Uterus (tissue), 4 donors: Measurements from ENCODE around the gene KAT7. TPM values are rescaled to one million over a fixed set of nuclear protein-coding genes. Genes with fewer than 3 reads are reported as not detected.
A peak's percentile ranks its signal among the peaks of the same experiment; 100 is the strongest.

Experiments
- DNase-seq, 2 donors: peaks; one replicate each; pipeline ENCODE4 v3.0.0-alpha.2; 2019 to 2020
- H3K27ac ChIP-seq, 2 donors: fragments of 200-600 bp; sonication (generic); 1 replicate in 1 of 2; 2 replicates in 1 of 2; pipeline ENCODE4 v1.5.1; 2016 to 2018
- H3K27me3 ChIP-seq, 2 donors: fragments of 200-600 bp; sonication (generic); one replicate each; pipeline ENCODE4 v1.5.1; 2018 to 2019; ENCODE audit warnings: control low read depth in 1 of 2
- H3K36me3 ChIP-seq, 2 donors: fragments of 200-600 bp; sonication (generic); one replicate each; pipeline ENCODE4 v1.5.1; 2019; ENCODE audit warnings: control low read depth in 1 of 2
- H3K4me1 ChIP-seq, 2 donors: fragments of 200-600 bp; sonication (generic); one replicate each; pipeline ENCODE4 v1.5.1; 2018 to 2019; ENCODE audit warnings: control low read depth in 1 of 2
- H3K4me3 ChIP-seq, 2 donors: fragments of 200-600 bp; sonication (generic); 1 replicate in 1 of 2; 2 replicates in 1 of 2; pipeline ENCODE4 v1.5.1; 2018 to 2019; ENCODE audit warnings: mild to moderate bottlenecking in 1 of 2
- H3K9me3 ChIP-seq, 2 donors: fragments of 200-600 bp; sonication (generic); one replicate each; pipeline ENCODE4 v1.5.1; 2019; ENCODE audit warnings: control low read depth in 1 of 2
- POLR2A ChIP-seq, 2 donors: fragments of 450-650 bp; IDR thresholded peaks; one replicate each; pipeline ENCODE4 v1.6.1; 2016; ENCODE audit warnings: antibody characterized with exemption in 2 of 2, mild to moderate bottlenecking in 1 of 2, moderate library complexity in 1 of 2
- intact Hi-C: fragments of 100-400 bp; cut with DNase I; formaldehyde crosslinking; loops from one replicate; pipeline ENCODE4 v1.15.1; 2023; ENCODE audit warnings: low total_unique reads
- total RNA-seq, 4 donors: library from RNA; depleted of rRNA in 3 of 4; stranded (reverse); fragments of >200 nt in 3 of 4; gene quantifications; one replicate each; pipeline versions ENCODE4 v1.1.0 to v1.2.4, GENCODE V29; 2014 to 2023
- TF ChIP-seq, protein P1 (sequence below), 4 experiments: fragments of 200-600 bp in 2 of 4; fragments of 450-650 bp in 2 of 4; sonication (generic) in 2 of 4; IDR thresholded peaks; one replicate each; pipeline ENCODE4 v1.5.1; 2016 to 2019; ENCODE audit warnings: antibody characterized with exemption in 4 of 4, mild to moderate bottlenecking in 2 of 4, moderate library complexity in 1 of 4
- donor health status: DM: yes; HTN: yes; CAD: no.

Gene KAT7
- total RNA-seq, 4 donors from 2014 or later, result 16.8 to 117 (median 40.8) TPM

DNA sequence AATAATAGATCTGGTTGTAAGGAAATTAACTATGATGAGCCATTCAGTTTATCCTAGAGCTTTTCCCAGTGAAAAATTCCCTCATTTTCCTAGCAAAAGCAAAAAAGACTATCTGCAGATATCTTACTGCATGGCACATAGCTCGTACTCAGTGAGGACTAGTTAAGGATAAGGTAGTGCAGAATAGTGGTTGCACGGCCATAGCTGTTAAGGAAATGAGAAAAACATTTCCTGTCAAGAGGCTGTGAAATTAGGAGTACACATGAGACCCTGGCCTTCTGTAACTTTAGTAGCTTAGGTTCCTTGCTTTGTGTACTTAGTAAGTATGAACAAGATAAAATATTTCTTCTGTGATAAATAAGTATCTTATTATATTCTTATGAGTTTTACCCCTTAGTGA is 10.3 kb downstream of the KAT7 start:
- H3K27me3 ChIP-seq, result no peaks in the 10 kb centered on the region
- no peak for DNase-seq
- no peak overlapping the region for H3K27ac ChIP-seq
- intact Hi-C loops, result no loop called here
- no peaks in the 10 kb centered on the region for H3K36me3 ChIP-seq
- no peaks in the 10 kb centered on the region for H3K9me3 ChIP-seq
- no peak overlapping the region for H3K4me3 ChIP-seq
- H3K4me1 ChIP-seq, result no peaks in the 10 kb centered on the region
- TF ChIP-seq, protein P1, sequence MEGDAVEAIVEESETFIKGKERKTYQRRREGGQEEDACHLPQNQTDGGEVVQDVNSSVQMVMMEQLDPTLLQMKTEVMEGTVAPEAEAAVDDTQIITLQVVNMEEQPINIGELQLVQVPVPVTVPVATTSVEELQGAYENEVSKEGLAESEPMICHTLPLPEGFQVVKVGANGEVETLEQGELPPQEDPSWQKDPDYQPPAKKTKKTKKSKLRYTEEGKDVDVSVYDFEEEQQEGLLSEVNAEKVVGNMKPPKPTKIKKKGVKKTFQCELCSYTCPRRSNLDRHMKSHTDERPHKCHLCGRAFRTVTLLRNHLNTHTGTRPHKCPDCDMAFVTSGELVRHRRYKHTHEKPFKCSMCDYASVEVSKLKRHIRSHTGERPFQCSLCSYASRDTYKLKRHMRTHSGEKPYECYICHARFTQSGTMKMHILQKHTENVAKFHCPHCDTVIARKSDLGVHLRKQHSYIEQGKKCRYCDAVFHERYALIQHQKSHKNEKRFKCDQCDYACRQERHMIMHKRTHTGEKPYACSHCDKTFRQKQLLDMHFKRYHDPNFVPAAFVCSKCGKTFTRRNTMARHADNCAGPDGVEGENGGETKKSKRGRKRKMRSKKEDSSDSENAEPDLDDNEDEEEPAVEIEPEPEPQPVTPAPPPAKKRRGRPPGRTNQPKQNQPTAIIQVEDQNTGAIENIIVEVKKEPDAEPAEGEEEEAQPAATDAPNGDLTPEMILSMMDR (IDR thresholded peaks at IDR 0.05), result no peak
- no peak for TF ChIP-seq POLR2A (IDR thresholded peaks at IDR 0.05)

DNA sequence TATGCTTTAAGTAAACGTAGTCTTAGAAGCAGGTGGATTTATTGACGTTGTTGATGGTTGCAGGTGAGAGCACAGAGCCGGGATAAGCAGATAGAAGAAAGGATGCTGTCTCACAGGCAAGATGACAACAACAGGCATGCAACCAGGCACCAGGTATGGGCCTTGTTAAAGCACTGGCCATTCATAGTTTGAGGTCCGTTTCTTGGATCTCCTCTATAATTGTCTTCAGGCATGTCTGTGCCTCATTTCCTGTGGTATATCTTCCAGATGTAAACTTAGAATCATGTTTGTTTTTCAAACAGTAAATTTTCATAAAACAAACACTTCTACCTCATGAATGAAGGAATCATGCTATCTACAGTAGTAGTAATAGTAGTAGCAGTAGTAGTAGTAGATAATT is 20.6 kb downstream of the KAT7 start:
- Histone ChIP-seq H3K27me3 (no peaks in the 10 kb centered on the region), H3K9me3 (no peaks in the 10 kb centered on the region), H3K36me3 (no peaks in the 10 kb centered on the region), H3K4me3 (no peak overlapping the region), H3K27ac (no peak overlapping the region), H3K4me1 (no peaks in the 10 kb centered on the region)
- intact Hi-C loops, result no loop called here
- no peak for DNase-seq
- TF ChIP-seq, protein P1 (IDR thresholded peaks at IDR 0.05), result no peak
- TF ChIP-seq POLR2A (IDR thresholded peaks at IDR 0.05), result no peak

DNA sequence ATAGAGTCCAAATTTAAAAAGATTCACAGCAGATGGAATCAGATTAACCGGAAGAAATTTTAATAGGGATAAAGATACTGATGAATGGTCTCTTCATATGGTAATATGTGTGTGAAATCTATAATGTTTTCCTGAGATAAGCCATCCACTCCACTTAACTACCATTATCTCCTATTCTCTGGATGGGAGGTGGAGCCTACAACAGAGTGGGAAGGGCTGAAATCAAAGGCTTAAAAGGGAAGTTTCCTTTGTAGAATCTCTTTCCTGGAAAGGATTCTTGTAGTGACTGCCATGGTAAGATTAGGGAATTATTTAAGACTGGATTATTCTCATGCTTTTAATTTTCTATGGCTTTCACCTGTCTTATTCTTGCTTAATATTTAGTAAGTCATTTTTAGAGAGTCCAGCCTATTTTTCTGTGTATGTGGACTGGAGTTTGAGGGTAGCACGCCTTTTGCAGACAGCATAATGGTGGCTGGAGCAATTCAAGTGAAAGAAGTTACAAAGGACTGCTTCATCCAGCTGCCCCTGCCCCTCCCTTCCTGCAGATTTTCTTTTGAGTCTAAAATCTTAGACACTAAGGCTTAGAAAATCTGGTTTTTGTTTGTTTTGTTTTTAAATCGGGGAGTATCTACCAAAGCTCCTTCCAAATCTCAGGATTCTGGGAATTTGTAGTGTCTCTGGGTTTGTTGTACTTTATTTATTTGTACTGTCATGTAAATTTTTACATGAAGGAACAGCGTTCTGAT is 26.5 kb downstream of the KAT7 start:
- no peak for DNase-seq
- no peaks in the 10 kb centered on the region for H3K4me1 ChIP-seq
- intact Hi-C loops, result no loop called here
- no peaks in the 10 kb centered on the region for H3K36me3 ChIP-seq
- TF ChIP-seq POLR2A (IDR thresholded peaks at IDR 0.05), result no peak
- TF ChIP-seq, protein P1 (IDR thresholded peaks at IDR 0.05), result no peak
- no peaks in the 10 kb centered on the region for H3K9me3 ChIP-seq
- no peaks in the 10 kb centered on the region for H3K27me3 ChIP-seq
- H3K4me3 ChIP-seq, result no peak overlapping the region
- H3K27ac ChIP-seq, result no peak overlapping the region

DNA sequence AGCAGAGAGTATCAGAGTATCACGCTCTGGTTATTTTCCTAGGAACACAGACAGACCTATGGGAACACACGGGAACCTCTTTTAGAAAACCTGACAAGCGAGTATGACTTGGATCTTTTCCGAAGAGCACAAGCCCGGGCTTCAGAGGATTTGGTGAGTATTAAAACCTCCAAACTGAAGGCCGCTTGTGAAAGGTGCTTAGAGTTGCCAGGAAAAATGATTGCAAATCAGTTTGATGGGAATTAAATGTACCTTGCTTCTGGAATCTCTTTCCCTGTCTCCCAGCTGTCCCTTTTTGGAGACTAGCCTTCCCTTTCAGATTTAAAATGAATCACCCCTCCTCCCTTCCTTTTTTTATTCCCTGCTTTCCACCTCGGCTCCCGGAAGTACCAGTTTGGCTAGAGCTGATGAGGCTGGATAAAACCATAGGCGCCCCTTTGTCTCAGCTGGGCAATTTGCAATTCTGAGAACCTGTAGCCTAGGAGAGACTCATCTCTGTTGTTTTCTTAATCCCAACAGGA is 27.3 kb downstream of the KAT7 start:
- TF ChIP-seq, protein P1 (IDR thresholded peaks at IDR 0.05), result no peak
- TF ChIP-seq POLR2A (IDR thresholded peaks at IDR 0.05), result no peak
- Histone ChIP-seq H3K36me3 (no peaks in the 10 kb centered on the region), H3K4me3 (no peak overlapping the region), H3K27me3 (no peaks in the 10 kb centered on the region), H3K9me3 (no peaks in the 10 kb centered on the region), H3K4me1 (no peaks in the 10 kb centered on the region), H3K27ac (peak overlapping the region in 1 of 2 donors; percentile 16)
- intact Hi-C loops, result no loop called here
- DNase-seq, result no peak

DNA sequence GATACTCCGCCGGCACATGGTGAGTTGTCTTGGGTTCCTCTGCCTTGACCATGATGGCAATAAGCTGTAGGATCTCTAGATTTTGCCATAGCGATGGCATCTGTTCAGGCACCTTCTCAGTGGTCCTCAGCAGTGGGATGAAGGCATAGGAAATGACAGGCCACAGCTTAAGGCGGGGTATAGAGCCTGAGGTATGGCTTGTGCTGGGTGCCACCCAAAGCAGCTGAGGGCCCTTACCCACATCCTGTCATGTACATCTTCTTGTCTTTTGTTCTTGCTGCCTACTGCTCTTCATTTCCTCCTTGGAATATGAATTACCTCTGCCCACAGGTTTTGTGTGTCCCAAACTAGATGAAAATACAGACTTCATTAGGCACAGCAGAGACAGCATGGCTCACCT is 29.5 kb downstream of the KAT7 start:
- intact Hi-C loops, result no loop called here
- DNase-seq, result no peak
- Histone ChIP-seq H3K9me3 (no peaks in the 10 kb centered on the region), H3K36me3 (no peaks in the 10 kb centered on the region), H3K4me3 (no peak overlapping the region), H3K27ac (no peak overlapping the region), H3K4me1 (no peaks in the 10 kb centered on the region), H3K27me3 (no peaks in the 10 kb centered on the region)
- no peak for TF ChIP-seq POLR2A (IDR thresholded peaks at IDR 0.05)
- TF ChIP-seq, protein P1 (IDR thresholded peaks at IDR 0.05), result no peak
